Measurements from ENCODE around the gene SYK. TPM values are rescaled to one million over a fixed set of nuclear protein-coding genes. Genes with fewer than 3 reads are reported as not detected.

Gene SYK
- total RNA-seq, 4 donors from 2014 or later: 17.9 to 26.2 (median 23.2) TPM

DNA sequence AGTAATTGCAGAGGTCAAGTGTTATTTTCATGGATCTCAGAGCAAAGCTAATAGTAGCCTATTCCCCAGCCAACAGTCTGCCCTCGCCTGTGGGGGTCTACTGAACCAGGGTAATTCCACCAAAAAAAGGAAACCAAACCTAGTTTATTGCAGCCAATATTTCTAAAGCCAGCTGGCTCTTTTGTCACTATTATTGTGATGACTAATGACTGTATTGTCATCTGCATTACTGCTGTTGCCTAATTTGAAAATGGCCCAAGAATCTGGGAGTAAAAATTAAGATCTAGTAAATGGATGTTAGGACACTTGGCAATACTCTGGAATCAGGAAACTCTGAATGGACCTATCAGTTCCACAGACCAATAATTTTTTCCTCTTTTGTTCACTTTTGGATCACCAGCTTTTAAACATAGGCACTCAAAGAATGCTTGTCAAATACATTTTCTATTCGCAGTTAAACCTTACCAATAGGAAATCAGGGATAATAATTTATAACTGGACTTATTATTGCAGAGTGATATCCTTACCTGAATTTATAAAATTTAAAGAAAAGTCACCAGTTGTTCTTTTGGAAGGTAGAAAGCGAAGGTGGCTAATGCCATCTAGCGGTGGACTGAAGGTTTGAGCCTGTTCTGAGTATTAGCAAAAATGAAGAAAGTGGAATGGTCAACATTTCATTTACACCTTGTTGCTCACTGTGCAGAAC lies 69.2 kb downstream of the SYK start:
- H3K4me3 ChIP-seq (ENCODE audit: low read depth, poor library complexity, severe bottlenecking): no peak overlapping the region
- TF ChIP-seq POLR2A (IDR thresholded peaks at IDR 0.05): no peak
- TF ChIP-seq, protein P1, sequence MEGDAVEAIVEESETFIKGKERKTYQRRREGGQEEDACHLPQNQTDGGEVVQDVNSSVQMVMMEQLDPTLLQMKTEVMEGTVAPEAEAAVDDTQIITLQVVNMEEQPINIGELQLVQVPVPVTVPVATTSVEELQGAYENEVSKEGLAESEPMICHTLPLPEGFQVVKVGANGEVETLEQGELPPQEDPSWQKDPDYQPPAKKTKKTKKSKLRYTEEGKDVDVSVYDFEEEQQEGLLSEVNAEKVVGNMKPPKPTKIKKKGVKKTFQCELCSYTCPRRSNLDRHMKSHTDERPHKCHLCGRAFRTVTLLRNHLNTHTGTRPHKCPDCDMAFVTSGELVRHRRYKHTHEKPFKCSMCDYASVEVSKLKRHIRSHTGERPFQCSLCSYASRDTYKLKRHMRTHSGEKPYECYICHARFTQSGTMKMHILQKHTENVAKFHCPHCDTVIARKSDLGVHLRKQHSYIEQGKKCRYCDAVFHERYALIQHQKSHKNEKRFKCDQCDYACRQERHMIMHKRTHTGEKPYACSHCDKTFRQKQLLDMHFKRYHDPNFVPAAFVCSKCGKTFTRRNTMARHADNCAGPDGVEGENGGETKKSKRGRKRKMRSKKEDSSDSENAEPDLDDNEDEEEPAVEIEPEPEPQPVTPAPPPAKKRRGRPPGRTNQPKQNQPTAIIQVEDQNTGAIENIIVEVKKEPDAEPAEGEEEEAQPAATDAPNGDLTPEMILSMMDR (IDR thresholded peaks at IDR 0.05): no peak
- 19 to 20% methylated on average over 4 of the region's 4 CpGs for WGBS, 2 donors
- intact Hi-C loops (cut with DNase I; ENCODE audit: low total_unique reads): loop anchor here (5.0 kb wide), 1 partner anchor 98 kb away; no protein-coding TSS in a partner anchor
- no peak for DNase-seq (ENCODE audit: low spot score in 2 of 2)

DNA sequence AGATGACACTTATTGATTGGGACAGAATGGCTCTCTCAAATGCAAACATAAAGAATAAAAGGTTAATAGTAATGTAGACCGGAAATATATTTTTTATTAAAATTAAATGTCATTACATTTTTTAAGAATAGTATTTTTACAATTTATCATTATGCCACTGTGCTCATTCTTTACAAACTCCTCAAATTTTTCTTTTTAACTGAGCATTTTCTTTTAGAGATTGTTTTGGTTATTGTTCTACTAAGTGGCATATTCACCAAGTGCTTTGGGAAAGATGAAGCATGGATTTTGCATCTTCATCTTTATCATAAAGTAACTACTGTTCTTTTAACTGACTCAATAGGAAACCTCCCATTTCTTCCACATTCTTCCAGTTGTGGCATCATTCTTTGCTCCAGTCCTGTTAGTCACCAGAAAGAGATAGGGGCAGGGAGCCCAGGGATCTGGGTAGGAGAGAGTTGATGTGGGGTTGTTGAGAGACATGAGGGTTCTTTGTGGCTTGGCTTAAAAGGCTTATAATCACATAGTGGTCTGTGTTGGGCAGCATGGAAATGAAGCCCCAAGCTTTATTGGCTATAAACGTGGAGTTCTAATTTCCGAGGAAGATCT lies 69.8 kb downstream of the SYK start:
- H3K4me3 ChIP-seq (ENCODE audit: low read depth, poor library complexity, severe bottlenecking): no peak overlapping the region
- DNase-seq (ENCODE audit: low spot score in 2 of 2): no peak
- intact Hi-C loops (cut with DNase I; ENCODE audit: low total_unique reads): loop anchor here (5.0 kb wide), 1 partner anchor 99 kb away; no protein-coding TSS in a partner anchor
- 52 to 54% methylated on average over 3 of the region's 3 CpGs for WGBS, 2 donors
- no peak for TF ChIP-seq POLR2A (IDR thresholded peaks at IDR 0.05)
- TF ChIP-seq, protein P1 (IDR thresholded peaks at IDR 0.05): no peak

GRCh38 chr9:90872835-90873294 lies 71.2 kb downstream of the SYK start:
- TF ChIP-seq POLR2A (IDR thresholded peaks at IDR 0.05): no peak
- TF ChIP-seq, protein P1 (IDR thresholded peaks at IDR 0.05): no peak
- DNase-seq (ENCODE audit: low spot score in 2 of 2): peak in 1 of 2 donors; percentile 36
- WGBS, 2 donors: 65 to 67% methylated on average over 8 of the region's 8 CpGs
- no peak overlapping the region for H3K4me3 ChIP-seq (ENCODE audit: low read depth, poor library complexity, severe bottlenecking)
- intact Hi-C loops (cut with DNase I; ENCODE audit: low total_unique reads): loop anchor here (5.0 kb wide), 1 partner anchor 101 kb away; no protein-coding TSS in a partner anchor

GRCh38 chr9:90873422-90873821 lies 71.8 kb downstream of the SYK start:
- no peak overlapping the region for H3K4me3 ChIP-seq (ENCODE audit: low read depth, poor library complexity, severe bottlenecking)
- intact Hi-C loops (cut with DNase I; ENCODE audit: low total_unique reads): loop anchor here (5.0 kb wide), 1 partner anchor 101 kb away; no protein-coding TSS in a partner anchor
- TF ChIP-seq POLR2A (IDR thresholded peaks at IDR 0.05): no peak
- TF ChIP-seq, protein P1 (IDR thresholded peaks at IDR 0.05): no peak
- DNase-seq (ENCODE audit: low spot score in 2 of 2): peak in 1 of 2 donors; percentile 45
- WGBS, 2 donors: 84 to 95% methylated on average over 2 of the region's 2 CpGs

DNA sequence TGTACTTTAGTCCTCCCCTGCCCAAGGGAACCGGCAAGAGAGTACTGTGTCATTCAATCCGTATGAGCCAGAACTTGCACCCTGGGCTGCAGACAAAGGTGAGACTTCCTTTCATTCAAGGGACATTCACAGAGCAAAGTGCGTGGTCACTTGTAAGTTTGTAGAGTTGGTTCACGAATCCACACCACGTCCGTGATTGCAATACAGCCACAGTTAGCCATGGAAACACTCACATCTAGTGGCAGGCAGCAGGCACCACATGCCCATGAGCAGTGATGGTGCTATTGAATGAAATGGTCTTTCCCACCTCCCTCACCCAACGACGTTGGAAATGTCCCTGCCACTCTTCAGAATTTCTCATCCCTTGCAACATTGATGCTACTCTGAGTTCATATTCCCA lies 72.6 kb downstream of the SYK start:
- no peak for TF ChIP-seq POLR2A (IDR thresholded peaks at IDR 0.05)
- TF ChIP-seq, protein P1 (IDR thresholded peaks at IDR 0.05): no peak
- 74 to 89% methylated on average over 8 of the region's 8 CpGs for WGBS, 2 donors
- no peak overlapping the region for H3K4me3 ChIP-seq (ENCODE audit: low read depth, poor library complexity, severe bottlenecking)
- intact Hi-C loops (cut with DNase I; ENCODE audit: low total_unique reads): loop anchor here (5.0 kb wide), 1 partner anchor 102 kb away; no protein-coding TSS in a partner anchor
- peak in 1 of 2 donors; percentile 54 for DNase-seq (ENCODE audit: low spot score in 2 of 2)
